Measurements from ENCODE around the gene SYNDIG1L. TPM values are rescaled to one million over a fixed set of nuclear protein-coding genes. Genes with fewer than 3 reads are reported as not detected.

The SYNDIG1L gene
- total RNA-seq = under 0.01 TPM in 2 replicates

GRCh38 chr14:74426202-74426582 lies at the start of gene SYNDIG1L:
Gene SYNDIG1L (minus strand): TSS chr14:74426210. CDS start chr14:74409744, 16,466 bp downstream.

Other genes with a start within 250 kb of the SYNDIG1L start
- not detected in 2 replicates for gene VSX2, start 186.8 kb downstream of the SYNDIG1L start, total RNA-seq
- gene ABCD4, start 123.3 kb downstream of the SYNDIG1L start, total RNA-seq = 23.2 and 25.2 TPM in 2 replicates
- gene VRTN, start 77.7 kb downstream of the SYNDIG1L start, total RNA-seq = under 0.01 TPM in 1 of 2 replicates, not detected in the other
- 194 and 280 TPM in 2 replicates for gene NPC2, start 67.1 kb upstream of the SYNDIG1L start, total RNA-seq
- gene ISCA2, start 67.6 kb upstream of the SYNDIG1L start, total RNA-seq = 7.6 and 9.8 TPM in 2 replicates
- 74.4 and 88.4 TPM in 2 replicates for gene LTBP2, start 186.0 kb upstream of the SYNDIG1L start, total RNA-seq

All from bronchial smooth muscle cell (primary cell).